ENCODE measurements around the gene MYO16. TPM values are rescaled to one million over a fixed set of nuclear protein-coding genes. Genes with fewer than 3 reads are reported as not detected.
"Not testable (repeated sequence)": the region's sequence is repeated elsewhere in the genome, so short reads cannot be mapped to it uniquely, and the experiment has no call there.

The MYO16 gene
- total RNA-seq, 2 experiments from 2014 or later, result not detected

- Mint-ChIP-seq H3K27ac (no peak overlapping the region), H3K9me3 (ENCODE audit: low read depth) (no peaks in the 10 kb centered on the region), H3K4me3 (no peak overlapping the region), H3K4me1 (no peaks in the 10 kb centered on the region), H3K36me3 (ENCODE audit: low read depth) (no peaks in the 10 kb centered on the region), H3K27me3 (peaks cover 7% of the 10 kb centered on the region)
- no peak for DNase-seq
- ChIA-PET CTCF (interaction anchor here (1.5 kb wide), 1 partner anchor 36 kb away, joined by 6 read pairs; no protein-coding TSS in a partner anchor), POLR2A (no interaction called here)
- no peak for ATAC-seq
- intact Hi-C loops (cut with DNase I, micrococcal nuclease), result no loop called here
Measured at GRCh38 chr13:108859197-108860012, 230.0 kb downstream of the MYO16 start.

GRCh38 chr13:108860418-108860817, 231.0 kb downstream of the MYO16 start:
- H3K4me3 Mint-ChIP-seq, result no peak overlapping the region
- no peaks in the 10 kb centered on the region for H3K4me1 Mint-ChIP-seq
- DNase-seq (no peak), ATAC-seq (no peak)
- intact Hi-C loops (cut with DNase I, micrococcal nuclease), result no loop called here
- no peaks in the 10 kb centered on the region for H3K9me3 Mint-ChIP-seq (ENCODE audit: low read depth)
- ChIA-PET CTCF (interaction anchor here (1.5 kb wide), 1 partner anchor 35 kb away, joined by 6 read pairs; no protein-coding TSS in a partner anchor), POLR2A (no interaction called here)
- H3K27me3 Mint-ChIP-seq, result peaks cover 9% of the 10 kb centered on the region
- no peak overlapping the region for H3K27ac Mint-ChIP-seq
- no peaks in the 10 kb centered on the region for H3K36me3 Mint-ChIP-seq (ENCODE audit: low read depth)

- ChIA-PET CTCF (interaction anchor here (0.7 to 1.2 kb wide), 2 partner anchors 12 to 18 kb away, joined by 3 read pairs; no protein-coding TSS in a partner anchor), POLR2A (no interaction called here)
- Mint-ChIP-seq H3K4me3 (no peak overlapping the region), H3K36me3 (ENCODE audit: low read depth) (no peaks in the 10 kb centered on the region), H3K27ac (no peak overlapping the region), H3K27me3 (no peaks in the 10 kb centered on the region), H3K9me3 (ENCODE audit: low read depth) (no peaks in the 10 kb centered on the region), H3K4me1 (no peaks in the 10 kb centered on the region)
- ATAC-seq (no peak), DNase-seq (no peak)
- intact Hi-C loops (cut with DNase I, micrococcal nuclease), result no loop called here
Measured at GRCh38 chr13:108877300-108877699, 247.9 kb downstream of the MYO16 start.

GRCh38 chr13:108878732-108879131, 249.3 kb downstream of the MYO16 start:
- Mint-ChIP-seq H3K4me1 (no peaks in the 10 kb centered on the region), H3K27ac (no peak overlapping the region), H3K27me3 (no peaks in the 10 kb centered on the region), H3K9me3 (ENCODE audit: low read depth) (no peaks in the 10 kb centered on the region), H3K4me3 (no peak overlapping the region), H3K36me3 (ENCODE audit: low read depth) (no peaks in the 10 kb centered on the region)
- ATAC-seq (no peak), DNase-seq (no peak)
- intact Hi-C loops (cut with DNase I, micrococcal nuclease), result no loop called here
- ChIA-PET POLR2A (interaction anchor here (0.6 kb wide), 1 partner anchor 17 kb away, joined by 6 read pairs; no protein-coding TSS in a partner anchor), CTCF (no interaction called here)

- Mint-ChIP-seq H3K36me3 (ENCODE audit: low read depth) (no peaks in the 10 kb centered on the region), H3K9me3 (ENCODE audit: low read depth) (no peaks in the 10 kb centered on the region), H3K27me3 (peaks cover 4% of the 10 kb centered on the region), H3K4me3 (no peak overlapping the region), H3K4me1 (no peaks in the 10 kb centered on the region), H3K27ac (no peak overlapping the region)
- CTCF ChIA-PET, result interaction anchor here (0.5 to 0.9 kb wide), 2 partner anchors 12 to 1481 kb away, joined by 3 read pairs; no protein-coding TSS in a partner anchor
- no peak for ATAC-seq
- no peak for DNase-seq
- POLR2A ChIA-PET, result no interaction called here
- intact Hi-C loops (cut with DNase I, micrococcal nuclease), result no loop called here
Measured at GRCh38 chr13:108889324-108889984, 260.0 kb downstream of the MYO16 start.

- Mint-ChIP-seq H3K4me1 (peaks cover 11% of the 10 kb centered on the region), H3K4me3 (no peak overlapping the region), H3K9me3 (ENCODE audit: low read depth) (no peaks in the 10 kb centered on the region), H3K36me3 (ENCODE audit: low read depth) (no peaks in the 10 kb centered on the region), H3K27ac (no peak overlapping the region), H3K27me3 (peaks cover 10% of the 10 kb centered on the region)
- ChIA-PET CTCF (interaction anchor here (0.6 to 2.1 kb wide), 21 partner anchors 10 to 945 kb away, joined by 3 to 9 read pairs (median 3); no protein-coding TSS in a partner anchor), POLR2A (no interaction called here)
- DNase-seq (no peak), ATAC-seq (no peak)
- intact Hi-C loops (cut with DNase I, micrococcal nuclease), result loop anchor here (1.0 to 5.0 kb wide), 7 partner anchors 553 to 1683 kb away; no protein-coding TSS in a partner anchor
Measured at GRCh38 chr13:108895220-108895704, 265.9 kb downstream of the MYO16 start.

- intact Hi-C loops (cut with DNase I, micrococcal nuclease), result loop anchor here (2.0 to 5.0 kb wide), 5 partner anchors 556 to 1686 kb away; no protein-coding TSS in a partner anchor
- POLR2A ChIA-PET, result no interaction called here
- H3K4me1 Mint-ChIP-seq, result peaks cover 11% of the 10 kb centered on the region
- ATAC-seq (peak; percentile 90), DNase-seq (peak; percentile 63)
- H3K4me3 Mint-ChIP-seq, result peak overlapping the region; percentile 19
- H3K27ac Mint-ChIP-seq, result no peak overlapping the region
- peaks cover 14% of the 10 kb centered on the region for H3K27me3 Mint-ChIP-seq
- H3K36me3 Mint-ChIP-seq (ENCODE audit: low read depth), result no peaks in the 10 kb centered on the region
- CTCF ChIA-PET, result interaction anchor here (0.7 to 1.8 kb wide), 3 partner anchors 10 to 674 kb away, joined by 4 to 7 read pairs (median 6); no protein-coding TSS in a partner anchor
- H3K9me3 Mint-ChIP-seq (ENCODE audit: low read depth), result no peaks in the 10 kb centered on the region
Measured at GRCh38 chr13:108897955-108898354, 268.5 kb downstream of the MYO16 start.

GRCh38 chr13:108902405-108903155, 273.2 kb downstream of the MYO16 start:
- Mint-ChIP-seq H3K27ac (no peak overlapping the region), H3K4me1 (peaks cover 6% of the 10 kb centered on the region), H3K9me3 (ENCODE audit: low read depth) (no peaks in the 10 kb centered on the region), H3K4me3 (no peak overlapping the region), H3K27me3 (peaks cover 10% of the 10 kb centered on the region), H3K36me3 (ENCODE audit: low read depth) (no peaks in the 10 kb centered on the region)
- ChIA-PET POLR2A (no interaction called here), CTCF (no interaction called here)
- DNase-seq (no peak), ATAC-seq (no peak)
- intact Hi-C loops (cut with DNase I, micrococcal nuclease), result no loop called here

GRCh38 chr13:108903613-108904012, 274.2 kb downstream of the MYO16 start:
- ChIA-PET CTCF (no interaction called here), POLR2A (no interaction called here)
- no peaks in the 10 kb centered on the region for H3K9me3 Mint-ChIP-seq (ENCODE audit: low read depth)
- DNase-seq (no peak), ATAC-seq (no peak)
- H3K36me3 Mint-ChIP-seq (ENCODE audit: low read depth), result no peaks in the 10 kb centered on the region
- H3K4me3 Mint-ChIP-seq, result no peak overlapping the region
- no peak overlapping the region for H3K27ac Mint-ChIP-seq
- no peaks in the 10 kb centered on the region for H3K4me1 Mint-ChIP-seq
- H3K27me3 Mint-ChIP-seq, result peaks cover 9% of the 10 kb centered on the region
- intact Hi-C loops (cut with DNase I, micrococcal nuclease), result no loop called here

GRCh38 chr13:108911807-108912206, 282.4 kb downstream of the MYO16 start:
- intact Hi-C loops (cut with DNase I, micrococcal nuclease), result no loop called here
- ChIA-PET CTCF (no interaction called here), POLR2A (no interaction called here)
- no peaks in the 10 kb centered on the region for H3K36me3 Mint-ChIP-seq (ENCODE audit: low read depth)
- H3K27ac Mint-ChIP-seq, result no peak overlapping the region
- H3K4me1 Mint-ChIP-seq, result peaks cover 16% of the 10 kb centered on the region
- ATAC-seq, result no peak
- DNase-seq, result no peak
- no peaks in the 10 kb centered on the region for H3K9me3 Mint-ChIP-seq (ENCODE audit: low read depth)
- no peak overlapping the region for H3K4me3 Mint-ChIP-seq
- H3K27me3 Mint-ChIP-seq, result peaks cover 11% of the 10 kb centered on the region

GRCh38 chr13:108913731-108914130, 284.3 kb downstream of the MYO16 start:
- ATAC-seq, result not testable (repeated sequence)
- intact Hi-C loops (cut with DNase I, micrococcal nuclease), result loop anchor here in 1 of 2 experiments (2.0 kb wide), 1 partner anchor 873 kb away; the partner anchor contains the start of gene IRS2
- CTCF ChIA-PET, result interaction anchor here (1.0 to 2.1 kb wide), 2 partner anchors 8 to 48 kb away, joined by 3 to 5 read pairs; no protein-coding TSS in a partner anchor

More at GRCh38 chr13:108913731-108914130, 284.3 kb downstream of the MYO16 start:
- peaks cover 11% of the 10 kb centered on the region for H3K27me3 Mint-ChIP-seq
- H3K4me3 Mint-ChIP-seq; H3K27ac Mint-ChIP-seq; DNase-seq; H3K36me3 Mint-ChIP-seq (ENCODE audit: low read depth); H3K9me3 Mint-ChIP-seq (ENCODE audit: low read depth); POLR2A ChIA-PET: not testable (repeated sequence)
- peaks cover 16% of the 10 kb centered on the region for H3K4me1 Mint-ChIP-seq

Measured in activated CD4-positive, alpha-beta T cell treated with anti-CD3 and anti-CD28 coated beads for 36 hours (primary cell).